Activated gamma-delta T cell treated with Interleukin-2 at 50 U/mL for 16 hours (primary cell): ENCODE results near the gene RNF213.
"Not testable (repeated sequence)": the region's sequence is repeated elsewhere in the genome, so short reads cannot be mapped to it uniquely, and the experiment has no call there.

Source experiments
- DNase-seq: peaks from one replicate; pipeline ENCODE4 v3.0.0-alpha.2; 2020

RNF213 gene

GRCh38 chr17:80224683-80225082 is 36.0 kb upstream of the RNF213 start:
- DNase-seq: no peak

GRCh38 chr17:80225230-80225629 is 35.4 kb upstream of the RNF213 start:
- DNase-seq: no peak

GRCh38 chr17:80227156-80227555 is 33.5 kb upstream of the RNF213 start:
- DNase-seq: no peak

GRCh38 chr17:80227666-80228065 is 33.0 kb upstream of the RNF213 start:
- no peak for DNase-seq

GRCh38 chr17:80228477-80228876 is 32.2 kb upstream of the RNF213 start:
- DNase-seq: no peak

GRCh38 chr17:80229011-80229410 is 31.6 kb upstream of the RNF213 start:
- DNase-seq: no peak

GRCh38 chr17:80232438-80232837 is 28.2 kb upstream of the RNF213 start:
- DNase-seq: no peak

- no peak for DNase-seq
Measured at GRCh38 chr17:80233202-80233601, 27.4 kb upstream of the RNF213 start.

GRCh38 chr17:80236911-80237310 is 23.7 kb upstream of the RNF213 start:
- no peak for DNase-seq

- DNase-seq: no peak
Measured at GRCh38 chr17:80237386-80237785, 23.3 kb upstream of the RNF213 start.

- DNase-seq: no peak
Measured at GRCh38 chr17:80242505-80242904, 18.1 kb upstream of the RNF213 start.

- DNase-seq: no peak
Measured at GRCh38 chr17:80243526-80244433, 16.9 kb upstream of the RNF213 start.

- not testable (repeated sequence) for DNase-seq
Measured at GRCh38 chr17:80244448-80244847, 16.2 kb upstream of the RNF213 start.

- no peak for DNase-seq
Measured at GRCh38 chr17:80244871-80245509, 15.7 kb upstream of the RNF213 start.

- DNase-seq: no peak
Measured at GRCh38 chr17:80245566-80246265, 14.9 kb upstream of the RNF213 start.

GRCh38 chr17:80246266-80246681 is 14.4 kb upstream of the RNF213 start:
- no peak for DNase-seq

- no peak for DNase-seq
Measured at GRCh38 chr17:80246726-80247125, 13.9 kb upstream of the RNF213 start.

GRCh38 chr17:80247561-80247960 is 13.1 kb upstream of the RNF213 start:
- no peak for DNase-seq

GRCh38 chr17:80248001-80248893 is 12.4 kb upstream of the RNF213 start:
- DNase-seq: no peak

- no peak for DNase-seq
Measured at GRCh38 chr17:80248894-80249710, 11.6 kb upstream of the RNF213 start.

GRCh38 chr17:80251966-80252365 is 8.7 kb upstream of the RNF213 start:
- DNase-seq: no peak

GRCh38 chr17:80252871-80253270 is 7.8 kb upstream of the RNF213 start:
- peak; percentile 92 for DNase-seq
